ENCODE results near the gene STPG3.

DNA sequence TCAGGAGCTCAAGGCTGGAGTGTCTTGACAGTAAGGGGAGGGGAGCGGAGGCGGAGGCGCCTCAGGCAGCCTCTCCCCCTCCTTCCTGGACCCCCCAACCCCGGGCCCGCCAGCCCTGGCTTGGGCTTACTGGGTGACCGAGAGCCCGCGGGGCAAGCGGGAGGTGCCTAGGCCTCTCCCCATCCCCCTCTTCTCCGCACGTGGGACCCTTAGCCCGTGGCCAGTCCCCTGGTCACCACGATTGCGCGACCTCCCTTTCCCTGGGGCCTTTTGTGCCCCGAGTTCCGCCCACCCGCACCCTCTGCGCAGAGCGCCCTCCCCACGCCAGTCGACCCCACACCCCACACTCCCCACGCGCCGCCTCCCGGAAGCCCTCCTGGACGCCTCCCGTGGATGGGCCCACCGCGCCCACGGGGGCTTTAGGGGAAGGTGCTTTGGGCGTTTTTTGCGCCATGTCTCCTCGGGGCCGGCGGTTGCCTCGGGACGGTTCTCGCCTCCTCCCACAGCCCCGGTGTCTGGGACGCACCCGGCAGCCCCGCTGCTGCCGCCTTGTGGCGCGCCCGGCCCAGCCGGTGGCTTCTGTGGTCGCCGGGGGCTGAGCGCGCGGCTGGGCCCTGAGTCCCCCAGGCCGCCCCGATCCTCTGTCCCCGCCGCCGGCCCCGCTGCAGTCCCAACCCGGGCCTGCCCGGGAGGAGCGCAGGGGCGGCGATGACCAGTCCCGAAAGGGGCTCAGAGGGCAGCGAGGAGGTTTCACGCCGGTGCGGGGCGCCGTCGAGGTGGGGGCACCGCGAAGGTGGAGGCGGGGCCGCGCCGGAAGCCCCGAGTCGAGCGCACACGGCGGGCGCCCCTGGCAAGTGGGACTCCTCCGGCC, 29.6 kb downstream of the STPG3 start:
- TF ChIP-seq POLR2A (IDR thresholded peaks at IDR 0.05): no peak
- TF ChIP-seq, protein P1, sequence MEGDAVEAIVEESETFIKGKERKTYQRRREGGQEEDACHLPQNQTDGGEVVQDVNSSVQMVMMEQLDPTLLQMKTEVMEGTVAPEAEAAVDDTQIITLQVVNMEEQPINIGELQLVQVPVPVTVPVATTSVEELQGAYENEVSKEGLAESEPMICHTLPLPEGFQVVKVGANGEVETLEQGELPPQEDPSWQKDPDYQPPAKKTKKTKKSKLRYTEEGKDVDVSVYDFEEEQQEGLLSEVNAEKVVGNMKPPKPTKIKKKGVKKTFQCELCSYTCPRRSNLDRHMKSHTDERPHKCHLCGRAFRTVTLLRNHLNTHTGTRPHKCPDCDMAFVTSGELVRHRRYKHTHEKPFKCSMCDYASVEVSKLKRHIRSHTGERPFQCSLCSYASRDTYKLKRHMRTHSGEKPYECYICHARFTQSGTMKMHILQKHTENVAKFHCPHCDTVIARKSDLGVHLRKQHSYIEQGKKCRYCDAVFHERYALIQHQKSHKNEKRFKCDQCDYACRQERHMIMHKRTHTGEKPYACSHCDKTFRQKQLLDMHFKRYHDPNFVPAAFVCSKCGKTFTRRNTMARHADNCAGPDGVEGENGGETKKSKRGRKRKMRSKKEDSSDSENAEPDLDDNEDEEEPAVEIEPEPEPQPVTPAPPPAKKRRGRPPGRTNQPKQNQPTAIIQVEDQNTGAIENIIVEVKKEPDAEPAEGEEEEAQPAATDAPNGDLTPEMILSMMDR (IDR thresholded peaks at IDR 0.05): no peak
